ENCODE measurements around the gene NETO1. TPM values are rescaled to one million over a fixed set of nuclear protein-coding genes. Genes with fewer than 3 reads are reported as not detected.

The NETO1 gene
- total and polyA plus RNA-seq, 2 of the 4 experiments (the other 2 are of a cell fraction), result 0.29 to 0.36 TPM

DNA sequence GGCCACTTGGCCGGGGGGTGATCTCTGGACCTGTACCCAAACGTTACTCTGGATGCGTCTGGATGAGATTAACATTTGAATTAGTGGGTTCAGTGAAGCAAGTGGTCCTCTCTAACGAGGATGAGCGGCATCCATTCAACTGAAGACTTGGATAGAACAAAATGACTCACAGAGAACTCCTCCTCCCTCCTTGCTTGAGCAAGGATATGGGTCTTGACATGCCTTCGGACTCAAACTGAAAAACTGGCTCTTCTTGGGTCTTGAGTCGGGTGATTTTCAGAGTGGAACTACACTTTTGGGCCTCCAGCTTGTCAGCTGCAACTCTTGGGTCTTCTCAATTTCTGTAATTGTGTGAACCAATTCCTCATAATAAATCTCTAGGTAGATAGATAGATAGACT, 47.2 kb downstream of the NETO1 start:
- Histone ChIP-seq H2AK9ac (replicated peaks; ENCODE audit: low read depth, low read length, poor library complexity) (no peak overlapping the region), H3K79me1 (ENCODE audit: low read depth in 1 of 2, low read length in 2 of 2) (no peaks in the 10 kb centered on the region), H3K36me3 (ENCODE audit: control insufficient read depth, insufficient read depth, low read length) (no peaks in the 10 kb centered on the region), H3K56ac (ENCODE audit: extremely low read depth, insufficient read depth, low read length) (no peak overlapping the region), H3K27ac (ENCODE audit: insufficient read depth, low read length) (no peak overlapping the region), H3K9me1 (ENCODE audit: insufficient read depth, low read length) (no peaks in the 10 kb centered on the region), H3K27me3 (ENCODE audit: control insufficient read depth, insufficient read depth, low read length) (no peaks in the 10 kb centered on the region), H2BK120ac (ENCODE audit: low read depth, low read length) (no peak overlapping the region), H3K4ac (ENCODE audit: low read depth, low read length) (no peak overlapping the region), H4K8ac (ENCODE audit: low read depth in 2 of 2, low read length in 2 of 2) (no peak overlapping the region), H2BK5ac (ENCODE audit: low read depth, low read length, poor library complexity, severe bottlenecking) (no peak overlapping the region), H2AFZ (replicated peaks; ENCODE audit: low read length, poor library complexity) (no peak overlapping the region), H4K20me1 (ENCODE audit: insufficient read depth, low read length) (no peaks in the 10 kb centered on the region), H3K9ac (ENCODE audit: low read depth, low read length) (no peak overlapping the region), H2AK5ac (ENCODE audit: low read depth, low read length) (no peak overlapping the region), H3K18ac (ENCODE audit: low read depth, low read length) (no peak overlapping the region), H3K23ac (ENCODE audit: low read depth, low read length) (no peak overlapping the region), H2BK20ac (ENCODE audit: low read depth, low read length) (no peak overlapping the region), H3K14ac (replicated peaks; ENCODE audit: low read depth, low read length) (no peak overlapping the region), H4K5ac (ENCODE audit: low read depth, low read length) (no peak overlapping the region), H3K9me3 (ENCODE audit: control insufficient read depth, insufficient read depth, low read length) (peaks cover 18% of the 10 kb centered on the region; the same call in 1 of the 2 replicates), H3K4me1 (ENCODE audit: control insufficient read depth, insufficient read depth, low read length) (no peaks in the 10 kb centered on the region), H2BK15ac (ENCODE audit: low read depth, low read length) (no peak overlapping the region), H3K4me3 (ENCODE audit: insufficient read depth, low read depth, low read length) (no peak overlapping the region), H3K4me2 (ENCODE audit: low read depth, low read length) (no peak overlapping the region), H4K91ac (ENCODE audit: insufficient read depth, low read depth, low read length) (no peak overlapping the region)
- DNase-seq (no peak), ATAC-seq (ENCODE audit: low read depth) (no peak)
- intact Hi-C loops (cut with micrococcal nuclease), result no loop called here
- dilution Hi-C loops (cut with HindIII; ENCODE audit: low sequenced_read_pairs, unreplicated experiment), result no loop called here
- no TSS peak for BruUV-seq (replicated peaks)
- WGBS, 2 experiments (ENCODE audit: extremely low coverage in 2 of 2, insufficient read length in 1 of 2), result 0% methylated on average over 1 of the region's 7 CpGs; no CpG with 5 or more reads in 1 of the 2 experiments
- TF ChIP-seq, protein P1, sequence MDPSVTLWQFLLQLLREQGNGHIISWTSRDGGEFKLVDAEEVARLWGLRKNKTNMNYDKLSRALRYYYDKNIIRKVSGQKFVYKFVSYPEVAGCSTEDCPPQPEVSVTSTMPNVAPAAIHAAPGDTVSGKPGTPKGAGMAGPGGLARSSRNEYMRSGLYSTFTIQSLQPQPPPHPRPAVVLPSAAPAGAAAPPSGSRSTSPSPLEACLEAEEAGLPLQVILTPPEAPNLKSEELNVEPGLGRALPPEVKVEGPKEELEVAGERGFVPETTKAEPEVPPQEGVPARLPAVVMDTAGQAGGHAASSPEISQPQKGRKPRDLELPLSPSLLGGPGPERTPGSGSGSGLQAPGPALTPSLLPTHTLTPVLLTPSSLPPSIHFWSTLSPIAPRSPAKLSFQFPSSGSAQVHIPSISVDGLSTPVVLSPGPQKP (IDR thresholded peaks at IDR 0.05; ENCODE audit: borderline replicate concordance, low read depth, low read length), result no peak
- no peak for TF ChIP-seq RAD21 (IDR thresholded peaks at IDR 0.05; ENCODE audit: low read length)
- TF ChIP-seq POLR2A (IDR thresholded peaks at IDR 0.05; ENCODE audit: low read depth, low read length), result no peak
- TF ChIP-seq FOS (IDR thresholded peaks at IDR 0.05; ENCODE audit: low read depth, low read length), result no peak
- TF ChIP-seq, protein P2, sequence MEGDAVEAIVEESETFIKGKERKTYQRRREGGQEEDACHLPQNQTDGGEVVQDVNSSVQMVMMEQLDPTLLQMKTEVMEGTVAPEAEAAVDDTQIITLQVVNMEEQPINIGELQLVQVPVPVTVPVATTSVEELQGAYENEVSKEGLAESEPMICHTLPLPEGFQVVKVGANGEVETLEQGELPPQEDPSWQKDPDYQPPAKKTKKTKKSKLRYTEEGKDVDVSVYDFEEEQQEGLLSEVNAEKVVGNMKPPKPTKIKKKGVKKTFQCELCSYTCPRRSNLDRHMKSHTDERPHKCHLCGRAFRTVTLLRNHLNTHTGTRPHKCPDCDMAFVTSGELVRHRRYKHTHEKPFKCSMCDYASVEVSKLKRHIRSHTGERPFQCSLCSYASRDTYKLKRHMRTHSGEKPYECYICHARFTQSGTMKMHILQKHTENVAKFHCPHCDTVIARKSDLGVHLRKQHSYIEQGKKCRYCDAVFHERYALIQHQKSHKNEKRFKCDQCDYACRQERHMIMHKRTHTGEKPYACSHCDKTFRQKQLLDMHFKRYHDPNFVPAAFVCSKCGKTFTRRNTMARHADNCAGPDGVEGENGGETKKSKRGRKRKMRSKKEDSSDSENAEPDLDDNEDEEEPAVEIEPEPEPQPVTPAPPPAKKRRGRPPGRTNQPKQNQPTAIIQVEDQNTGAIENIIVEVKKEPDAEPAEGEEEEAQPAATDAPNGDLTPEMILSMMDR (conservative IDR thresholded peaks at IDR 0.05; ENCODE audit: low read depth, low read length), result no peak
- TF ChIP-seq SMC3 (IDR thresholded peaks at IDR 0.05; ENCODE audit: low read depth, low read length), result no peak
- TF ChIP-seq MXI1 (IDR thresholded peaks at IDR 0.05; ENCODE audit: borderline replicate concordance, low read depth, low read length), result no peak
- no peak for TF ChIP-seq RCOR1 (IDR thresholded peaks at IDR 0.05; ENCODE audit: insufficient replicate concordance, low read length)
- TF ChIP-seq, protein P3, sequence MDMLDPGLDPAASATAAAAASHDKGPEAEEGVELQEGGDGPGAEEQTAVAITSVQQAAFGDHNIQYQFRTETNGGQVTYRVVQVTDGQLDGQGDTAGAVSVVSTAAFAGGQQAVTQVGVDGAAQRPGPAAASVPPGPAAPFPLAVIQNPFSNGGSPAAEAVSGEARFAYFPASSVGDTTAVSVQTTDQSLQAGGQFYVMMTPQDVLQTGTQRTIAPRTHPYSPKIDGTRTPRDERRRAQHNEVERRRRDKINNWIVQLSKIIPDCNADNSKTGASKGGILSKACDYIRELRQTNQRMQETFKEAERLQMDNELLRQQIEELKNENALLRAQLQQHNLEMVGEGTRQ (IDR thresholded peaks at IDR 0.05; ENCODE audit: low read depth, low read length), result no peak
- TF ChIP-seq RFX5 (IDR thresholded peaks at IDR 0.05; ENCODE audit: low read depth, low read length), result no peak
- CTCF ChIA-PET, result no interaction called here
- in situ Hi-C loops (cut with MboI; ENCODE audit: low sequenced_read_pairs), result no loop called here
- POLR2A ChIA-PET (ENCODE audit: unreplicated experiment), result no interaction called here
